GM18858 (cell line): ENCODE results near the gene ARSB.
A peak's percentile ranks its signal among the peaks of the same experiment; 100 is the strongest.

Source experiments
- ATAC-seq: cut with Tn5 transposase; IDR thresholded peaks from one replicate; pipeline ENCODE4 v1.9.1; 2021; ENCODE audit not compliant: unreplicated experiment

The ARSB gene

GRCh38 chr5:78808818-78809217, 176.3 kb downstream of the ARSB start:
- no peak for ATAC-seq

GRCh38 chr5:78808380-78808779, 176.7 kb downstream of the ARSB start:
- no peak for ATAC-seq

GRCh38 chr5:78806544-78806943, 178.6 kb downstream of the ARSB start:
- ATAC-seq, result no peak

GRCh38 chr5:78805474-78806124, 179.5 kb downstream of the ARSB start:
- ATAC-seq, result no peak

- no peak for ATAC-seq
Observed at GRCh38 chr5:78804995-78805394, 180.1 kb downstream of the ARSB start.

GRCh38 chr5:78803941-78804340, 181.2 kb downstream of the ARSB start:
- no peak for ATAC-seq

GRCh38 chr5:78803353-78803752, 181.8 kb downstream of the ARSB start:
- no peak for ATAC-seq

- ATAC-seq, result no peak
Observed at GRCh38 chr5:78801413-78801812, 183.7 kb downstream of the ARSB start.

GRCh38 chr5:78799266-78800017, 185.7 kb downstream of the ARSB start:
- ATAC-seq, result no peak

- no peak for ATAC-seq
Observed at GRCh38 chr5:78798673-78799029, 186.5 kb downstream of the ARSB start.

GRCh38 chr5:78797936-78798672, 187.0 kb downstream of the ARSB start:
- ATAC-seq, result no peak

GRCh38 chr5:78795757-78796156, 189.4 kb downstream of the ARSB start:
- no peak for ATAC-seq

- no peak for ATAC-seq
Observed at GRCh38 chr5:78794693-78795215, 190.4 kb downstream of the ARSB start.

- no peak for ATAC-seq
Observed at GRCh38 chr5:78793907-78794662, 191.0 kb downstream of the ARSB start.

- ATAC-seq, result peak; percentile 59
Observed at GRCh38 chr5:78792345-78793055, 192.6 kb downstream of the ARSB start.

GRCh38 chr5:78791501-78792100, 193.5 kb downstream of the ARSB start:
- ATAC-seq, result no peak

GRCh38 chr5:78787783-78788182, 197.3 kb downstream of the ARSB start:
- no peak for ATAC-seq

GRCh38 chr5:78785454-78785853, 199.7 kb downstream of the ARSB start:
- ATAC-seq, result no peak

- no peak for ATAC-seq
Observed at GRCh38 chr5:78783434-78784130, 201.5 kb downstream of the ARSB start.
